H9 (cell line): ENCODE results near the gene AP2A2. TPM values are rescaled to one million over a fixed set of nuclear protein-coding genes. Genes with fewer than 3 reads are reported as not detected.

ENCODE experiments used
- DNase-seq: peaks from one replicate; pipeline ENCODE4 v3.0.0-alpha.2; 2017
- H2AFZ ChIP-seq: one replicate; pipeline ENCODE4 v1.6.1; 2013; ENCODE audit warnings: mild to moderate bottlenecking, low read length, control low read depth, moderate library complexity
- H2AK5ac ChIP-seq: 2 replicates; pipeline ENCODE4 v1.6.1; 2013; ENCODE audit warnings: low read length, control low read depth, mixed read lengths; ENCODE audit not compliant: insufficient read length
- H2BK120ac ChIP-seq: one replicate; pipeline ENCODE4 v1.6.1; 2013; ENCODE audit warnings: low read depth, mild to moderate bottlenecking, low read length, control low read depth, inconsistent platforms; ENCODE audit not compliant: poor library complexity, severe bottlenecking
- H2BK12ac ChIP-seq: 2 replicates; pipeline ENCODE4 v1.6.1; 2013; ENCODE audit warnings: low read length, control low read depth, mixed read lengths, low read depth; ENCODE audit not compliant: insufficient read length
- H2BK15ac ChIP-seq: 2 replicates; pipeline ENCODE4 v1.6.1; 2013; ENCODE audit warnings: low read depth, low read length, control low read depth
- H2BK20ac ChIP-seq: one replicate; pipeline ENCODE4 v1.6.1; 2013; ENCODE audit warnings: low read depth, mild to moderate bottlenecking, low read length, control low read depth, inconsistent platforms; ENCODE audit not compliant: poor library complexity, severe bottlenecking
- H2BK5ac ChIP-seq: 2 replicates; pipeline ENCODE4 v1.6.1; 2013; ENCODE audit warnings: low read length, control low read depth, mixed read lengths; ENCODE audit not compliant: insufficient read length
- H3K14ac ChIP-seq: 2 replicates; pipeline ENCODE4 v1.6.1; 2013; ENCODE audit warnings: low read length, control low read depth; ENCODE audit not compliant: insufficient read depth
- H3K18ac ChIP-seq: 2 replicates; pipeline ENCODE4 v1.6.1; 2013; ENCODE audit warnings: low read depth, mild to moderate bottlenecking, mixed read lengths, low read length, control low read depth; ENCODE audit not compliant: insufficient read length
- H3K23ac ChIP-seq: 2 replicates; pipeline ENCODE4 v1.6.1; 2013; ENCODE audit warnings: low read length, control low read depth, mixed read lengths, low read depth; ENCODE audit not compliant: insufficient read length
- H3K23me2 ChIP-seq: 2 replicates; pipeline ENCODE4 v1.6.1; 2013; ENCODE audit warnings: low read depth, mild to moderate bottlenecking, mixed read lengths, low read length, control low read depth; ENCODE audit not compliant: insufficient read length, poor library complexity, severe bottlenecking
- H3K27ac ChIP-seq: 2 replicates; pipeline ENCODE4 v1.5.1; 2013; ENCODE audit warnings: low read length, control low read depth, mixed read lengths, low read depth; ENCODE audit not compliant: insufficient read length
- H3K27me3 ChIP-seq: 2 replicates; pipeline ENCODE4 v1.6.1; 2013; ENCODE audit warnings: low read length, control low read depth, inconsistent platforms; ENCODE audit not compliant: insufficient read depth
- H3K4ac ChIP-seq: 2 replicates; pipeline ENCODE4 v1.6.1; 2013; ENCODE audit warnings: low read depth, mild to moderate bottlenecking, control low read depth, inconsistent platforms, low read length, moderate library complexity
- H3K4me1 ChIP-seq: 2 replicates; pipeline ENCODE4 v1.6.1; 2013; ENCODE audit warnings: low read length, control low read depth, inconsistent platforms; ENCODE audit not compliant: insufficient read depth
- H3K4me2 ChIP-seq: 2 replicates; pipeline ENCODE4 v1.6.1; 2013; ENCODE audit warnings: low read length, control low read depth, mixed read lengths; ENCODE audit not compliant: insufficient read length, insufficient read depth
- H3K56ac ChIP-seq: 2 replicates; pipeline ENCODE4 v1.6.1; 2013; ENCODE audit warnings: low read depth, mild to moderate bottlenecking, mixed read lengths, low read length, control low read depth; ENCODE audit not compliant: insufficient read length
- H3K79me1 ChIP-seq: 2 replicates; pipeline ENCODE4 v1.6.1; 2013; ENCODE audit warnings: low read depth, mild to moderate bottlenecking, moderate library complexity, low read length, control low read depth, inconsistent platforms; ENCODE audit not compliant: insufficient read depth, poor library complexity, severe bottlenecking
- H3K79me2 ChIP-seq: 2 replicates; pipeline ENCODE4 v1.6.1; 2013; ENCODE audit warnings: low read length, control low read depth, inconsistent platforms; ENCODE audit not compliant: insufficient read depth
- H3K9ac ChIP-seq: 2 replicates; pipeline ENCODE4 v1.6.1; 2013; ENCODE audit warnings: low read length, control low read depth, mixed read lengths; ENCODE audit not compliant: insufficient read length; ENCODE audit errors: extremely low read depth
- H3K9me3 ChIP-seq: one replicate; pipeline ENCODE4 v1.6.1; 2013; ENCODE audit warnings: low read depth, low read length, inconsistent platforms; ENCODE audit not compliant: control insufficient read depth
- H3T11ph ChIP-seq: one replicate; pipeline ENCODE4 v1.6.1; 2013; ENCODE audit warnings: mild to moderate bottlenecking, low read length, control low read depth, inconsistent platforms
- H4K20me1 ChIP-seq: one replicate; pipeline ENCODE4 v1.6.1; 2013; ENCODE audit not compliant: control insufficient read depth, insufficient read length, insufficient read depth
- H4K5ac ChIP-seq: 2 replicates; pipeline ENCODE4 v1.6.1; 2013; ENCODE audit warnings: low read depth, mild to moderate bottlenecking, mixed read lengths, low read length, control low read depth; ENCODE audit not compliant: insufficient read length
- H4K8ac ChIP-seq: replicated peaks from 2 replicates; pipeline ENCODE4 v1.6.1; 2013; ENCODE audit warnings: low read length, control low read depth, mixed read lengths, low read depth; ENCODE audit not compliant: insufficient read length
- H4K91ac ChIP-seq: 2 replicates; pipeline ENCODE4 v1.6.1; 2013; ENCODE audit warnings: low read depth, mild to moderate bottlenecking, moderate library complexity, mixed read lengths, low read length, control low read depth; ENCODE audit not compliant: insufficient read length
- H3K27ac Mint-ChIP-seq, 3 experiments: 2 replicates in 2 of 3; 3 replicates in 1 of 3; pipeline ENCODE4 v1.8.0; 2020 to 2021; ENCODE audit warnings: mixed read lengths in 3 of 3, mild to moderate bottlenecking in 1 of 3, moderate library complexity in 1 of 3
- H3K27me3 Mint-ChIP-seq: 2 replicates; pipeline ENCODE4 v1.8.0; 2021; ENCODE audit warnings: low read depth, mild to moderate bottlenecking, moderate library complexity, mixed read lengths
- H3K36me3 Mint-ChIP-seq, 3 experiments: 2 replicates in 2 of 3; 3 replicates in 1 of 3; pipeline ENCODE4 v1.8.0; 2020 to 2021; ENCODE audit warnings: low read depth in 3 of 3, mixed read lengths in 3 of 3; ENCODE audit not compliant: insufficient read depth in 1 of 3
- H3K4me1 Mint-ChIP-seq, 2 experiments: 2 replicates each; pipeline ENCODE4 v1.8.0; 2020; ENCODE audit warnings: mixed read lengths in 2 of 2
- H3K4me3 Mint-ChIP-seq, 2 experiments: 2 replicates in 1 of 2; 3 replicates in 1 of 2; pipeline ENCODE4 v1.8.0; 2020 to 2021; ENCODE audit warnings: mild to moderate bottlenecking in 2 of 2, mixed read lengths in 2 of 2, moderate library complexity in 1 of 2
- H3K9me3 Mint-ChIP-seq, 2 experiments: 2 replicates in 1 of 2; 3 replicates in 1 of 2; pipeline ENCODE4 v1.8.0; 2020; ENCODE audit warnings: mild to moderate bottlenecking in 2 of 2, mixed read lengths in 2 of 2, moderate library complexity in 1 of 2
- CTCF ChIP-seq: fragments of 200-600 bp; sonication (generic); conservative IDR thresholded peaks from 3 replicates; pipeline ENCODE4 v1.8.0; 2021; ENCODE audit warnings: antibody characterized with exemption, mild to moderate bottlenecking
- WGBS: extraction: QIAGEN DNeasy Blood & Tissue Kit; methylation state at CpG from one replicate; pipeline ENCODE4 v1.1.7; 2013; ENCODE audit warnings: missing lambda C conversion rate, low lambda C conversion rate, mixed read lengths; ENCODE audit not compliant: insufficient read length; ENCODE audit errors: extremely low coverage; 5-methylcytosine and 5-hydroxymethylcytosine counted together
- total RNA-seq: library from RNA; stranded (reverse); gene quantifications from 2 replicates; pipeline ENCODE4 v1.2.1, GENCODE V29; 2021

Gene AP2A2
- total RNA-seq, 1 experiment from 2014 or later = 53.7 TPM

DNA sequence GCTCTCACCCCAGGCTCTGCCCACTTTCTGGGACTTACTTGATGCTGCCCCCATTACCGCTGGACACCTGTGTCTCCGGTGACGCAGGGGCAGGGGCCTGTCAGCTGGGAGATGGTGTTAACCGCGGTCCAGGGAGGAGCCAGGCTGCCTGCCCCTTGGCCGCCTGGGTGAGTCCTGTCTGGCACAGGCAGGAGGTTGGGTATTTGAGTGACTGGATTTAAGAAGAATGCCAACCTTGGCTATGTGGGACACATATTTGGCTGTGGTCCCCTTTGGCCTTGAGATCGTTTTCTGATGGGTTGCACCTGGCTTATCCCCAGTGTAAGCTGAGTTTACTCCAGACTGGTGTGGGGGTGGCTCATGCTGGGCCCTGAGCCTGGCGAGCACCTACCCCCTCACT, 108.3 kb downstream of the AP2A2 start:
- H4K20me1 ChIP-seq = no peaks in the 10 kb centered on the region
- no peaks in the 10 kb centered on the region for H3K27me3 ChIP-seq
- Mint-ChIP-seq H3K27ac (no peak overlapping the region), H3K36me3 (no peaks in the 10 kb centered on the region), H3K27me3 (no peaks in the 10 kb centered on the region), H3K9me3 (peaks cover 0 to 6% of the 10 kb centered on the region in 2 experiments; a peak in 2 of 5 replicates), H3K4me1 (no peaks in the 10 kb centered on the region), H3K4me3 (no peak overlapping the region; a peak in 1 of 5 replicates)
- no peaks in the 10 kb centered on the region for H3K23me2 ChIP-seq
- no peak overlapping the region for H2BK120ac ChIP-seq
- no peak overlapping the region for H3K14ac ChIP-seq
- H4K91ac ChIP-seq = no peak overlapping the region
- H3T11ph ChIP-seq = no peak overlapping the region
- no peaks in the 10 kb centered on the region for H3K79me2 ChIP-seq
- H2AK5ac ChIP-seq = no peak overlapping the region
- no peak overlapping the region for H3K27ac ChIP-seq
- H3K4ac ChIP-seq = no peak overlapping the region
- H3K18ac ChIP-seq = no peak overlapping the region
- H4K5ac ChIP-seq = no peak overlapping the region
- no peak overlapping the region for H2BK20ac ChIP-seq
- no peak overlapping the region for H3K9ac ChIP-seq
- H2AFZ ChIP-seq = no peak overlapping the region
- no CpG with 5 or more reads among the region's 8 CpGs for WGBS
- H3K79me1 ChIP-seq = no peaks in the 10 kb centered on the region
- no peak for TF ChIP-seq CTCF
- no peaks in the 10 kb centered on the region for H3K9me3 ChIP-seq
- no peak overlapping the region for H3K23ac ChIP-seq
- H3K4me2 ChIP-seq = no peak overlapping the region
- no peak overlapping the region for H2BK5ac ChIP-seq
- no peak overlapping the region for H4K8ac ChIP-seq
- no peaks in the 10 kb centered on the region for H3K4me1 ChIP-seq
- H3K56ac ChIP-seq = no peak overlapping the region
- no peak for DNase-seq
- no peak overlapping the region for H2BK12ac ChIP-seq
- no peak overlapping the region for H2BK15ac ChIP-seq
